Glutamatergic neuron (in vitro differentiated cells): ENCODE measurements around the gene MED12. TPM values are rescaled to one million over a fixed set of nuclear protein-coding genes. Genes with fewer than 3 reads are reported as not detected.
A peak's percentile ranks its signal among the peaks of the same experiment; 100 is the strongest.
"Not testable (repeated sequence)": the region's sequence is repeated elsewhere in the genome, so short reads cannot be mapped to it uniquely, and the experiment has no call there.

ENCODE experiments used
- DNase-seq: peaks from one replicate; pipeline ENCODE4 v3.0.0; 2022
- H3K27ac Mint-ChIP-seq: one replicate; pipeline ENCODE4 v1.8.0; 2020; ENCODE audit warnings: mild to moderate bottlenecking, mixed read lengths, inconsistent platforms; ENCODE audit not compliant: unreplicated experiment
- H3K27me3 Mint-ChIP-seq: one replicate; pipeline ENCODE4 v1.8.0; 2020; ENCODE audit warnings: mild to moderate bottlenecking, moderate library complexity, mixed read lengths, inconsistent platforms; ENCODE audit not compliant: unreplicated experiment
- H3K36me3 Mint-ChIP-seq: one replicate; pipeline ENCODE4 v1.8.0; 2020; ENCODE audit warnings: mild to moderate bottlenecking, mixed read lengths, inconsistent platforms; ENCODE audit not compliant: unreplicated experiment
- H3K4me1 Mint-ChIP-seq: one replicate; pipeline ENCODE4 v1.8.0; 2020; ENCODE audit warnings: mild to moderate bottlenecking, low read depth, mixed read lengths, inconsistent platforms; ENCODE audit not compliant: unreplicated experiment
- H3K4me3 Mint-ChIP-seq: one replicate; pipeline ENCODE4 v1.8.0; 2020; ENCODE audit warnings: mild to moderate bottlenecking, mixed read lengths, inconsistent platforms; ENCODE audit not compliant: unreplicated experiment
- H3K9me3 Mint-ChIP-seq: one replicate; pipeline ENCODE4 v1.8.0; 2020; ENCODE audit warnings: mild to moderate bottlenecking, moderate library complexity, mixed read lengths, inconsistent platforms; ENCODE audit not compliant: unreplicated experiment
- total RNA-seq: library from RNA; stranded (reverse); fragmentation: NEBNext Ultra II Directional; extraction: Animal tissue kit (Norgen Biotek cat#: 25700); gene quantifications from one replicate; pipeline ENCODE4 v1.2.1, GENCODE V29; 2021; ENCODE audit not compliant: unreplicated experiment
- TF ChIP-seq, protein P1 (sequence below): fragments of 200-600 bp; sonication (generic); IDR thresholded peaks from one replicate; pipeline ENCODE4 v1.5.0; 2021; ENCODE audit not compliant: partially characterized antibody, unreplicated experiment

The MED12 gene
- total RNA-seq, 1 donor from 2014 or later = 87.4 TPM

- TF ChIP-seq, protein P1, sequence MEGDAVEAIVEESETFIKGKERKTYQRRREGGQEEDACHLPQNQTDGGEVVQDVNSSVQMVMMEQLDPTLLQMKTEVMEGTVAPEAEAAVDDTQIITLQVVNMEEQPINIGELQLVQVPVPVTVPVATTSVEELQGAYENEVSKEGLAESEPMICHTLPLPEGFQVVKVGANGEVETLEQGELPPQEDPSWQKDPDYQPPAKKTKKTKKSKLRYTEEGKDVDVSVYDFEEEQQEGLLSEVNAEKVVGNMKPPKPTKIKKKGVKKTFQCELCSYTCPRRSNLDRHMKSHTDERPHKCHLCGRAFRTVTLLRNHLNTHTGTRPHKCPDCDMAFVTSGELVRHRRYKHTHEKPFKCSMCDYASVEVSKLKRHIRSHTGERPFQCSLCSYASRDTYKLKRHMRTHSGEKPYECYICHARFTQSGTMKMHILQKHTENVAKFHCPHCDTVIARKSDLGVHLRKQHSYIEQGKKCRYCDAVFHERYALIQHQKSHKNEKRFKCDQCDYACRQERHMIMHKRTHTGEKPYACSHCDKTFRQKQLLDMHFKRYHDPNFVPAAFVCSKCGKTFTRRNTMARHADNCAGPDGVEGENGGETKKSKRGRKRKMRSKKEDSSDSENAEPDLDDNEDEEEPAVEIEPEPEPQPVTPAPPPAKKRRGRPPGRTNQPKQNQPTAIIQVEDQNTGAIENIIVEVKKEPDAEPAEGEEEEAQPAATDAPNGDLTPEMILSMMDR = peak; percentile 64
- Mint-ChIP-seq H3K27me3 (no peaks in the 10 kb centered on the region), H3K4me1 (peaks cover 2% of the 10 kb centered on the region), H3K27ac (no peak overlapping the region), H3K4me3 (no peak overlapping the region), H3K9me3 (peaks cover 3% of the 10 kb centered on the region), H3K36me3 (no peaks in the 10 kb centered on the region)
- peak; percentile 28 for DNase-seq
Measured at GRCh38 chrX:71178908-71179307, 60.5 kb downstream of the MED12 start.

DNA sequence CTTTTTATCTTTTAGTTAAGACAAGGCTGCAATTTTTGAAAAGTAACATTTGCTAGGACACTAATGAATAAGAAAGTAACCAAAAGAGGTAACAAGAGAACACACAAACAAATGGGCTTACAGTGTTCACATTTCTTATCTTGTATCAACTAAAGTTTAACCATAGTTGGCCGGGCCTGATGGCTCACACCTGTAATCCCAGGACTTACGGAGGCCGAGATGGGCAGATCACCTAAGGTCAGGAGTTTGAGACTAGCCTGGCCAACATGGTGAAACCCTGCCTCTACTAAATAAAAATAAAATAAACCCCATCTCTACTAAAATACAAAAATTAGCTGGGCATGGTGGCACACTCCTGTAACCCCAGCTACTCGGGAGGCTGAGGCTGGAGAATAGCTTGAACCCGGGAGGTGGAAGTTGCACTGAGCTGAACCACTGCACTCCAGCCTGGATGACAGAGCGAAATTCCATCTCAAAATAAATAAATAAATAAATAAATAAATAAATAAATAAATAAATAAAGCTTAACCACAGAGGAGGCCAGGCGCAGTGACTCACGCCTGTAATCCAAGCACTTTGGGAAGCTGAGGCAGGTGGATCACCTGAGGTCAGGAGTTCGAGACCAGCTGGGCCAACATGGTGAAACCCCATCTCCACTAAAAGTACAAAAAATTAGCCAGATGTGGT lies 62.3 kb downstream of the MED12 start:
- H3K9me3 Mint-ChIP-seq, H3K36me3 Mint-ChIP-seq, H3K27me3 Mint-ChIP-seq, H3K4me1 Mint-ChIP-seq, DNase-seq, H3K4me3 Mint-ChIP-seq, H3K27ac Mint-ChIP-seq: not testable (repeated sequence)

DNA sequence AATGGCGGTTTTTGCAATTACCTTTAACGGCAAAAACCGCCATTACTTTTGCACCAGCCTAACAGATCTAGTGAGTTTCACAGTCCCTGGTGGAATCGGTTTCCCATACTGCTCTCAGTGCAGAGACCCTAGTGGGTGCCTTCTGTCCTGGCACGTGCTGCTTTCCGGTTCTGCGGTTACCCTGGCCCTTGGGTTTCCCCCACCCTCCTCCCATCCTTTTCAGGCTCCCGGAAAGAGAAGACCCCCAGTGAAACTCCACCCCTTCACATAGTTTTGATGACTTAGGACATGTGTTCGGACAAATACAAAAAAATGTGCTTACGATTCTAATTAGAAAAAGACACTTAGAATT lies 63.1 kb downstream of the MED12 start:
- Mint-ChIP-seq H3K36me3 (no peaks in the 10 kb centered on the region), H3K4me3 (peak overlapping the region; percentile 88), H3K4me1 (peaks cover 2% of the 10 kb centered on the region), H3K27me3 (no peaks in the 10 kb centered on the region), H3K27ac (peak overlapping the region; percentile 96), H3K9me3 (peaks cover 1% of the 10 kb centered on the region)
- TF ChIP-seq, protein P1 = no peak
- no peak for DNase-seq

- H3K4me1 Mint-ChIP-seq = peaks cover 2% of the 10 kb centered on the region
- H3K36me3 Mint-ChIP-seq = no peaks in the 10 kb centered on the region
- H3K27ac Mint-ChIP-seq = peak overlapping the region; percentile 96
- peak; percentile 76 for DNase-seq
- peak overlapping the region; percentile 88 for H3K4me3 Mint-ChIP-seq
- no peaks in the 10 kb centered on the region for H3K27me3 Mint-ChIP-seq
- peaks cover 1% of the 10 kb centered on the region for H3K9me3 Mint-ChIP-seq
- TF ChIP-seq, protein P1 = no peak
Measured at GRCh38 chrX:71181910-71182799, 63.8 kb downstream of the MED12 start.

DNA sequence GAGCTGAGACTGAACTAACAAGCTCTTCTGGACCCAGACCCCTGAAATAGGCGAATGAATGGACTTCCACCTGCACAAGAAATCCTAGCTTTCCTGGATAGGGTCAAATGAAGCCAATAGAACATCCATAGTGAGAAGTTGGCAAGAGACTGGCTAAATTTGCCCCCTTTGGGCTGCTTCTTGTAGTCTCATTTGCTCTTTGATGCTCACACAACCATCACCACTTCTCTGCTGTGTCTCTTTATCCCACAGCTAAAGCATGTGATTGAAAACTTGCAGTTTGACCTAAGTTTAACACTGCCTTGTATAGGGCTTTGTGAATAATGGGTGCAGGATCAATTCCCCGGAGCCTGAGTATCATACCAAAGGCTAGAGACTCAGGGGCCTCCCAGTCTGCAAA lies 64.5 kb downstream of the MED12 start:
- peaks cover 2% of the 10 kb centered on the region for H3K4me1 Mint-ChIP-seq
- TF ChIP-seq, protein P1 = no peak
- peak overlapping the region; percentile 96 for H3K27ac Mint-ChIP-seq

More for the DNA sequence above, 64.5 kb downstream of the MED12 start:
- Mint-ChIP-seq H3K9me3 (peaks cover 1% of the 10 kb centered on the region), H3K27me3 (no peaks in the 10 kb centered on the region), H3K36me3 (no peaks in the 10 kb centered on the region), H3K4me3 (peak overlapping the region; percentile 88)
- no peak for DNase-seq
